Adrenal gland (tissue), 12 donors: ENCODE results near the gene AGPAT4. TPM values are rescaled to one million over a fixed set of nuclear protein-coding genes. Genes with fewer than 3 reads are reported as not detected.
A peak's percentile ranks its signal among the peaks of the same experiment; 100 is the strongest.
"Not testable (repeated sequence)": the region's sequence is repeated elsewhere in the genome, so short reads cannot be mapped to it uniquely, and the experiment has no call there.

ENCODE experiments used
- DNase-seq, 7 donors: peaks; one replicate each; pipeline ENCODE4 v3.0.0-alpha.2; 2019 to 2020
- H3K27ac ChIP-seq, 5 donors: fragments of 200-600 bp; sonication (generic) in 4 of 5; 1 replicate in 3 of 5; 2 replicates in 2 of 5; pipeline versions ENCODE4 v1.5.1 to v1.8.0; 2016 to 2020; ENCODE audit warnings: mild to moderate bottlenecking in 1 of 5
- H3K27me3 ChIP-seq: fragments of 200-600 bp; 2 replicates; pipeline ENCODE4 v1.8.0; 2021
- H3K36me3 ChIP-seq, 2 donors: fragments of 200-600 bp; replicated peaks in 1 of 2; 1 replicate in 1 of 2; 2 replicates in 1 of 2; pipeline versions ENCODE4 v1.5.1 to v1.8.0; 2018 to 2022
- H3K4me1 ChIP-seq, 2 donors: fragments of 200-600 bp; replicated peaks in 1 of 2; 1 replicate in 1 of 2; 2 replicates in 1 of 2; pipeline versions ENCODE4 v1.5.1 to v1.8.0; 2018 to 2021
- H3K4me3 ChIP-seq, 4 donors: fragments of 200-600 bp; sonication (generic) in 3 of 4; one replicate each; pipeline ENCODE4 v1.5.1; 2016 to 2018
- H3K9me3 ChIP-seq, 3 donors: fragments of 200-600 bp; sonication (generic) in 1 of 3; replicated peaks in 1 of 3; 1 replicate in 2 of 3; 2 replicates in 1 of 3; pipeline versions ENCODE4 v1.5.1 to v1.8.0; 2016 to 2021
- CTCF ChIP-seq, 6 experiments: fragments of 450-650 bp in 4 of 6; fragments of 200-600 bp in 2 of 6; sonication (generic) in 1 of 6; IDR thresholded peaks; 1 replicate in 5 of 6; 2 replicates in 1 of 6; pipeline versions ENCODE4 v1.5.1 to v1.8.0; 2016 to 2021; ENCODE audit warnings: antibody characterized with exemption in 6 of 6, mild to moderate bottlenecking in 2 of 6, moderate library complexity in 1 of 6
- POLR2A ChIP-seq, 2 donors: fragments of 450-650 bp; IDR thresholded peaks; one replicate each; pipeline ENCODE4 v1.6.1; 2017; ENCODE audit warnings: antibody characterized with exemption in 2 of 2, mild to moderate bottlenecking in 2 of 2, moderate library complexity in 1 of 2
- WGBS, 4 donors: extraction: QIAGEN DNeasy Blood & Tissue Kit in 2 of 4; methylation state at CpG; one replicate each; pipeline versions ENCODE4 v1.1.5 to v1.1.7; 2013 to 2017; 5-methylcytosine and 5-hydroxymethylcytosine counted together
- intact Hi-C, 2 donors: fragments of 100-400 bp; cut with DNase I; formaldehyde crosslinking; loops; one replicate each; pipeline versions ENCODE4 v1.14.1 to v1.15.0; 2022 to 2023
- polyA plus RNA-seq, 3 donors: library from polyadenylated mRNA; stranded (reverse); fragments of 200-250 nt in 2 of 3; fragments of 350-450 nt in 1 of 3; fragmentation: Illumina TruSeq in 1 of 3; extraction: RNeasy Lipid Tissue Mini Kit (QIAGEN cat#74804) in 1 of 3; gene quantifications; one replicate each; pipeline ENCODE4 v1.2.3, GENCODE V29; 2013 to 2014
- total RNA-seq, 9 donors: library from RNA; depleted of rRNA in 4 of 9; stranded (reverse); fragments of >200 nt in 4 of 9; fragments of 120-200 nt in 1 of 9; fragmentation: NEBNext Ultra II Directional in 1 of 9; extraction: Animal tissue kit (Norgen Biotek cat#: 25700) in 1 of 9; gene quantifications; one replicate each; pipeline versions ENCODE4 v1.1.0 to v1.2.4, GENCODE V29; 2013 to 2023
- donor health status: healthy with polysubstance abuse.
- donor health status: Bipolar disorder and iron deficiency.
- donor health status: DM: yes; HTN: yes; CAD: no.
- donor health status: DM: no; HTN: no; CAD: no.
- donor health status: DM: no; HTN: no; CAD: no.
- donor health status: DM: yes; HTN: yes; CAD: no.

Gene AGPAT4
- total and polyA plus RNA-seq, 12 donors, result 2.2 to 13.1 (median 3.7) TPM

GRCh38 chr6:161227004-161227960 lies 46.6 kb downstream of the AGPAT4 start:
- Histone ChIP-seq H3K4me1 (peaks cover 8 to 39% of the 10 kb centered on the region in 2 donors), H3K9me3 (no peaks in the 10 kb centered on the region), H3K27ac (peak overlapping the region in 1 of 5 donors; percentile 5), H3K36me3 (no peaks in the 10 kb centered on the region), H3K27me3 (no peaks in the 10 kb centered on the region), H3K4me3 (no peak overlapping the region)
- intact Hi-C loops, result no loop called here
- no peak for DNase-seq
- TF ChIP-seq CTCF (IDR thresholded peaks at IDR 0.05), result no peak
- no peak for TF ChIP-seq POLR2A (IDR thresholded peaks at IDR 0.05)
- WGBS, 4 donors, result 88 to 90% (median 89%) methylated on average over 15 of the region's 15 CpGs

- H3K4me3 ChIP-seq, result no peak overlapping the region
- peak in 1 of 7 donors; percentile 35 for DNase-seq
- intact Hi-C loops, result no loop called here
- H3K4me1 ChIP-seq, result peaks cover 8 to 39% of the 10 kb centered on the region in 2 donors
- H3K9me3 ChIP-seq, result no peaks in the 10 kb centered on the region
- H3K27ac ChIP-seq, result peak overlapping the region in 3 of 5 donors; percentile 5 to 50 (median 9)
- H3K36me3 ChIP-seq, result no peaks in the 10 kb centered on the region
- H3K27me3 ChIP-seq, result no peaks in the 10 kb centered on the region
- WGBS, 4 donors, result 42 to 50% (median 45%) methylated on average over 7 to 8 of the region's 8 CpGs
- TF ChIP-seq CTCF (IDR thresholded peaks at IDR 0.05), result no peak
- TF ChIP-seq POLR2A (IDR thresholded peaks at IDR 0.05), result no peak
These were observed 47.6 kb downstream of the AGPAT4 start for GRCh38 chr6:161226009-161226964.

- no peaks in the 10 kb centered on the region for H3K9me3 ChIP-seq
- H3K4me3 ChIP-seq, result no peak overlapping the region
- WGBS, 4 donors, result 73 to 84% (median 80%) methylated on average over 6 to 8 of the region's 8 CpGs
- no peak for TF ChIP-seq POLR2A (IDR thresholded peaks at IDR 0.05)
- TF ChIP-seq CTCF (IDR thresholded peaks at IDR 0.05), result no peak
- no peaks in the 10 kb centered on the region for H3K27me3 ChIP-seq
- DNase-seq, result no peak
- H3K4me1 ChIP-seq, result peaks cover 8 to 39% of the 10 kb centered on the region in 2 donors
- H3K36me3 ChIP-seq, result no peaks in the 10 kb centered on the region
- intact Hi-C loops, result no loop called here
- peak overlapping the region in 1 of 5 donors; percentile 5 for H3K27ac ChIP-seq
These were observed 48.2 kb downstream of the AGPAT4 start for GRCh38 chr6:161225681-161226008.

GRCh38 chr6:161224951-161225680 lies 48.7 kb downstream of the AGPAT4 start:
- peaks cover 8 to 39% of the 10 kb centered on the region in 2 donors for H3K4me1 ChIP-seq
- H3K27ac ChIP-seq, H3K9me3 ChIP-seq, DNase-seq, H3K4me3 ChIP-seq, H3K36me3 ChIP-seq, H3K27me3 ChIP-seq, intact Hi-C loops: not testable (repeated sequence)
- 92 to 96% (median 94%) methylated on average over 16 of the region's 16 CpGs for WGBS, 4 donors
